ENCODE results near the gene TRIM38.

TRIM38 gene

DNA sequence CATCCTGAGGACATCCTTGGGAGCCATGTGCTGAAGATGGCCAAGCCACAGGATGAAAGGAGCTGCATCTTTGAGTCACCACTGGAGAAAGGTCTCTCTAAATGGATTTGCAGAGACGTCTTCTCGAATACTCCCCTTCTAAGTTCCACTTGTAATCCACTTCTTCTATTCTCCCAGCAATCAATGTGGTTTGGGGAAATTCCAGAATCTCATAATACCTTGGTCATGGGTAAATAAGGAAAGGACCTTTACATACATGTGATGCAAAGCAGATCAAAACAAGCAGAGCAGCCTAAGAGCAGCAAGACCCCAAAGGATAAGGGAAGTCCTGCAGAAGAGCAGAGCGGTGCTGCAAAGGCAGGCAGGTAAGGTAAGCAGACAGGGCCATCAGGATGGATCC is 35.3 kb downstream of the TRIM38 start:
- no peak for TF ChIP-seq FOXP2 (optimal IDR thresholded peaks at IDR 0.05; ENCODE audit: borderline replicate concordance, extremely low read depth, extremely low read length, insufficient read depth)
- no peak for TF ChIP-seq POLR2AphosphoS5 (IDR thresholded peaks at IDR 0.05; ENCODE audit: low read depth, low read length)
- no peak for TF ChIP-seq TAF1 (IDR thresholded peaks at IDR 0.05; ENCODE audit: borderline replicate concordance, insufficient read depth, low read length)
- TF ChIP-seq SIN3A (IDR thresholded peaks at IDR 0.05; ENCODE audit: borderline replicate concordance, insufficient read depth, low read length) = no peak
- TF ChIP-seq, protein P1, sequence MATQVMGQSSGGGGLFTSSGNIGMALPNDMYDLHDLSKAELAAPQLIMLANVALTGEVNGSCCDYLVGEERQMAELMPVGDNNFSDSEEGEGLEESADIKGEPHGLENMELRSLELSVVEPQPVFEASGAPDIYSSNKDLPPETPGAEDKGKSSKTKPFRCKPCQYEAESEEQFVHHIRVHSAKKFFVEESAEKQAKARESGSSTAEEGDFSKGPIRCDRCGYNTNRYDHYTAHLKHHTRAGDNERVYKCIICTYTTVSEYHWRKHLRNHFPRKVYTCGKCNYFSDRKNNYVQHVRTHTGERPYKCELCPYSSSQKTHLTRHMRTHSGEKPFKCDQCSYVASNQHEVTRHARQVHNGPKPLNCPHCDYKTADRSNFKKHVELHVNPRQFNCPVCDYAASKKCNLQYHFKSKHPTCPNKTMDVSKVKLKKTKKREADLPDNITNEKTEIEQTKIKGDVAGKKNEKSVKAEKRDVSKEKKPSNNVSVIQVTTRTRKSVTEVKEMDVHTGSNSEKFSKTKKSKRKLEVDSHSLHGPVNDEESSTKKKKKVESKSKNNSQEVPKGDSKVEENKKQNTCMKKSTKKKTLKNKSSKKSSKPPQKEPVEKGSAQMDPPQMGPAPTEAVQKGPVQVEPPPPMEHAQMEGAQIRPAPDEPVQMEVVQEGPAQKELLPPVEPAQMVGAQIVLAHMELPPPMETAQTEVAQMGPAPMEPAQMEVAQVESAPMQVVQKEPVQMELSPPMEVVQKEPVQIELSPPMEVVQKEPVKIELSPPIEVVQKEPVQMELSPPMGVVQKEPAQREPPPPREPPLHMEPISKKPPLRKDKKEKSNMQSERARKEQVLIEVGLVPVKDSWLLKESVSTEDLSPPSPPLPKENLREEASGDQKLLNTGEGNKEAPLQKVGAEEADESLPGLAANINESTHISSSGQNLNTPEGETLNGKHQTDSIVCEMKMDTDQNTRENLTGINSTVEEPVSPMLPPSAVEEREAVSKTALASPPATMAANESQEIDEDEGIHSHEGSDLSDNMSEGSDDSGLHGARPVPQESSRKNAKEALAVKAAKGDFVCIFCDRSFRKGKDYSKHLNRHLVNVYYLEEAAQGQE (IDR thresholded peaks at IDR 0.05; ENCODE audit: insufficient read depth in 1 of 2, low read depth in 2 of 2, low read length in 2 of 2) = no peak

DNA sequence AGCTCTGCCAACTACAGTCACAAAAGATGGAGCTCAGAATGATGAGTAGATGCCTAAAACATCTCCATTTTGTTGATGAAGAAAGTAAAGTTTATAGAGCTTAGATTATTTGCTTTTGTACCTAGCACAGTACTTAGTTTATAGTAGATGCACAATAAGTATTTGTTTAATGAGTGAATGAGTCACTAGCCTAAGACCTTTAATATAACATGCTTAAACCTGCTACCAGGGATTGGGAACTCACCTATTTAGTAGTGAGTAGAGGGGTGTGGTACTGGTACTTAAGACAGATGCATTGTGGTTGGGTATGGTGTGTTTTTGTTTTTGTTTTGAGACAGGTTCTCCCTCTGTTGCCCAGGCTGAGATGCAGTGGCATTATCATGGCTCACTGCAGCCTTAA is 35.8 kb downstream of the TRIM38 start:
- no peak for TF ChIP-seq POLR2AphosphoS5 (IDR thresholded peaks at IDR 0.05; ENCODE audit: low read depth, low read length)
- TF ChIP-seq FOXP2 (optimal IDR thresholded peaks at IDR 0.05; ENCODE audit: borderline replicate concordance, extremely low read depth, extremely low read length, insufficient read depth) = no peak
- no peak for TF ChIP-seq TAF1 (IDR thresholded peaks at IDR 0.05; ENCODE audit: borderline replicate concordance, insufficient read depth, low read length)
- no peak for TF ChIP-seq SIN3A (IDR thresholded peaks at IDR 0.05; ENCODE audit: borderline replicate concordance, insufficient read depth, low read length)
- TF ChIP-seq, protein P1 (IDR thresholded peaks at IDR 0.05; ENCODE audit: insufficient read depth in 1 of 2, low read depth in 2 of 2, low read length in 2 of 2) = no peak

DNA sequence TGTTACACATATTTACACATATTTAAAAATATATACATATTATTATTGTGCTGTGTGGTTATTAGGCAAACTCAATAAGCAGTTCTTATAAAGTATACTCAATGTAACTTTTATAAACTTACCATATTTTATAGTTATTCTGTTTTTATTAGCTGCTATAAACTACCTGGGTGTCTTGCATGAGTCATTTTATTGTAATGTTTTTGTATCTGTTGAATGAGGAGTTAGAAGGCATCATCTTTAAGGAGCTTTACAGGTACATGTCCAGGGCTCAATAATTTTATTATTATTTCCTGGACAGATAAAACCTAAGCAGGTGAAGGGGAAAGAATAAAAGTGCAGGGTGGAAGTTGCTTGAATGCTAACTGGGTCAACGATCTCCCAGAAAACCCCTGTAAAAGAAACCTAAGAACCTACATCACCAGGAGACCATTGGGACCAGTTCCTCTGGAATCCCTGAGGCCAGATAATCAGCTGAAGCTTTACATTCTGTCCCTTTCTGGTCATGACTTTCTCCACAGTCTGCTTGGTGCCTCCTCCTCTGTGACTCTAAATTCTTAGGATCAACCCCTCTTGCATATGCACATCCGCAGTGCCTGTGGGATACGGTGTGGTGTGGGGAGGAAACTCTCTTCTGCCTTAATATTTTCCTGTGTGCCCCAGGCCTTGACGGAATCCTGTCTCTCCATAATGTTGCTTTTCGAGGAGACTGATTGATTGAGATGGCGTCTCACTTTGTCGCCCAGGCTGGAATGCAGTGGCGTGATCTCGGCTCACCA is 38.0 kb downstream of the TRIM38 start:
- no peak for TF ChIP-seq POLR2AphosphoS5 (IDR thresholded peaks at IDR 0.05; ENCODE audit: low read depth, low read length)
- no peak for TF ChIP-seq SIN3A (IDR thresholded peaks at IDR 0.05; ENCODE audit: borderline replicate concordance, insufficient read depth, low read length)
- TF ChIP-seq TAF1 (IDR thresholded peaks at IDR 0.05; ENCODE audit: borderline replicate concordance, insufficient read depth, low read length) = no peak
- TF ChIP-seq, protein P1 (IDR thresholded peaks at IDR 0.05; ENCODE audit: insufficient read depth in 1 of 2, low read depth in 2 of 2, low read length in 2 of 2) = no peak
- TF ChIP-seq FOXP2 (optimal IDR thresholded peaks at IDR 0.05; ENCODE audit: borderline replicate concordance, extremely low read depth, extremely low read length, insufficient read depth) = no peak

DNA sequence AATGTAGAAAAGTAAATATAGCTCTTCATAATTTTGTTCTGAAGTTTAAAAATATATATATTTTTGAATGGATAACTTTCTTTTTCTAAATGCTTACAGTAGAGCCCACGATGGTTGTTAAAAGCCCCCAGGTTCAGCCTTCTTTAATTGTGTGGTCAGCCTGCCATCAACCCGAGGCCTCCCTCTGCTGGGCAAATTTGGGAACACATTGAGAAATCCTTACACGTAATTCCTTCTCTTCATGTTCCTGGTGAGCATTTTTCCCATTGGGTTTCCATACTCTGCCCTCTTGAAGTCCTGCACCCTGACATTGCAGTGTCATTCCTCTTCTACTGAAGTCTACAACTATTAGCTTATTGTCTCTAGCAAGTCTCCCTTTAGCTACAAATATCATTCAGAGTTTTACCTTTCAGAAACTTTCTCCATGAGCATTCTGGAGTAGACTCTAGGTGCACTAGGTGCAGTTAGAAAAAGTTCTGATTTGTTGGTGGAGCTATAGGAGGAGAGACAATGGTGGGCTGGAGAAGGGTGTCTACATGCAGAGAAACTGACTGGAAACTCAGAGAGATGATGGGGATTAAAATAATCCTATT is 40.6 kb downstream of the TRIM38 start:
- TF ChIP-seq SIN3A (IDR thresholded peaks at IDR 0.05; ENCODE audit: borderline replicate concordance, insufficient read depth, low read length) = no peak
- TF ChIP-seq FOXP2 (optimal IDR thresholded peaks at IDR 0.05; ENCODE audit: borderline replicate concordance, extremely low read depth, extremely low read length, insufficient read depth) = no peak
- TF ChIP-seq, protein P1 (IDR thresholded peaks at IDR 0.05; ENCODE audit: insufficient read depth in 1 of 2, low read depth in 2 of 2, low read length in 2 of 2) = no peak
- no peak for TF ChIP-seq TAF1 (IDR thresholded peaks at IDR 0.05; ENCODE audit: borderline replicate concordance, insufficient read depth, low read length)
- no peak for TF ChIP-seq POLR2AphosphoS5 (IDR thresholded peaks at IDR 0.05; ENCODE audit: low read depth, low read length)

Measured in PFSK-1 (cell line).